Smooth muscle cell (in vitro differentiated cells): ENCODE results near the gene GALNT3. TPM values are rescaled to one million over a fixed set of nuclear protein-coding genes. Genes with fewer than 3 reads are reported as not detected.

Experiments
- DNase-seq: peaks from one replicate; lab custom pipeline; 2025; ENCODE audit not compliant: unreplicated experiment; lab: John Stamatoyannopoulos, UW
- H2AFZ ChIP-seq: fragments of 200-600 bp; sonication (generic); 2 replicates; pipeline ENCODE4 v1.6.0; 2016; ENCODE audit warnings: antibody characterized with exemption, low read depth, mild to moderate bottlenecking
- H3F3A ChIP-seq: fragments of 200-600 bp; sonication (generic); 2 replicates; pipeline ENCODE4 v1.6.0; 2017; ENCODE audit warnings: antibody characterized with exemption, low read depth
- H3K27ac ChIP-seq: fragments of 200-600 bp; sonication (generic); 2 replicates; pipeline ENCODE4 v1.5.1; 2016; ENCODE audit warnings: low read depth, mild to moderate bottlenecking
- H3K27me3 ChIP-seq: fragments of 200-600 bp; sonication (generic); 2 replicates; pipeline ENCODE4 v1.6.1; 2016; ENCODE audit warnings: low read depth, mild to moderate bottlenecking
- H3K36me3 ChIP-seq: fragments of 200-600 bp; sonication (generic); 2 replicates; pipeline ENCODE4 v1.5.1; 2016; ENCODE audit warnings: low read depth
- H3K4me1 ChIP-seq: fragments of 200-600 bp; sonication (generic); 2 replicates; pipeline ENCODE4 v1.5.1; 2016; ENCODE audit warnings: low read depth
- H3K4me2 ChIP-seq: fragments of 200-600 bp; sonication (generic); 2 replicates; pipeline ENCODE4 v1.6.0; 2016; ENCODE audit warnings: mild to moderate bottlenecking
- H3K4me3 ChIP-seq: fragments of 200-600 bp; sonication (generic); 2 replicates; pipeline ENCODE4 v1.5.1; 2016; ENCODE audit warnings: mild to moderate bottlenecking
- H3K79me2 ChIP-seq: fragments of 200-600 bp; sonication (generic); 2 replicates; pipeline ENCODE4 v1.6.0; 2016; ENCODE audit warnings: low read depth, mild to moderate bottlenecking
- H3K9ac ChIP-seq: fragments of 200-600 bp; sonication (generic); 2 replicates; pipeline ENCODE4 v1.6.0; 2016; ENCODE audit warnings: low read depth
- H3K9me3 ChIP-seq: fragments of 200-600 bp; sonication (generic); replicated peaks from 2 replicates; pipeline ENCODE4 v1.5.1; 2016; ENCODE audit warnings: low read depth
- H4K20me1 ChIP-seq: fragments of 200-600 bp; sonication (generic); 2 replicates; pipeline ENCODE4 v1.6.0; 2016; ENCODE audit warnings: low read depth
- WGBS: methylation state at CpG from one replicate; pipeline ENCODE4 v1.1.7; 2016; ENCODE audit warnings: low lambda C conversion rate; 5-methylcytosine and 5-hydroxymethylcytosine counted together
- polyA plus RNA-seq: library from polyadenylated mRNA; unstranded; fragments of >200 nt; fragmentation: Nextera tagmentation; extraction: Ambion mirVana; gene quantifications from 2 replicates; pipeline ENCODE4 v1.2.1, GENCODE V29; 2016
- total RNA-seq: library from RNA; depleted of rRNA; stranded (reverse); fragments of >200 nt; gene quantifications from 2 replicates; pipeline ENCODE4 v1.2.3, GENCODE V29; 2014
- TF ChIP-seq, protein P1 (sequence below): fragments of 200-600 bp; sonication (generic); IDR thresholded peaks from 2 replicates; pipeline ENCODE4 v1.5.1; 2017; ENCODE audit warnings: borderline replicate concordance, mild to moderate bottlenecking, antibody characterized with exemption; ENCODE audit not compliant: insufficient read depth, poor library complexity, severe bottlenecking

GALNT3 gene
- total and polyA plus RNA-seq, 2 experiments from 2014 or later: 4.6 to 32.4 TPM

DNA sequence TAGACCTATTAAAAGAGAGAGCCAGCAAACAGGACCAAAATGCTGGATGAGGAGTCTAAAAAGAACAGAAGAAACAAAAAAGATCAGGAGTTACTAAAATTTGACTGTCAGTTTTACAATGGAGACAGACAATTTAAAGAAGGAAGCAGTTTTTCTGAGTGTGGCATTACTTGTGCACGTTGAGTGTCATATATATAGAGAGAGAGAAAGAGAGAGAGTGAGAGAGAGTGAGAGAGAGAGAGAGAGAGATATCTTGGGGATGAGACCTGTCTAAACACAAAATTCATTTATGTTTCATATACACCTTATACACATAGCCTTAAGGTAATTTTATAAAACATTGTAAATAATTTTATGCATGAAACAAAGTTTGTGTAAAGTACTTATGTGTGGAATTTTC, 2.1 kb upstream of the GALNT3 start:
- no peaks in the 10 kb centered on the region for H4K20me1 ChIP-seq
- no peaks in the 10 kb centered on the region for H3F3A ChIP-seq
- no peaks in the 10 kb centered on the region for H3K9me3 ChIP-seq
- H3K4me2 ChIP-seq: no peak overlapping the region
- H3K4me1 ChIP-seq: no peaks in the 10 kb centered on the region
- H3K79me2 ChIP-seq: no peaks in the 10 kb centered on the region
- H3K36me3 ChIP-seq: no peaks in the 10 kb centered on the region
- no peak for DNase-seq
- H3K4me3 ChIP-seq: no peak overlapping the region
- no peak overlapping the region for H3K27ac ChIP-seq
- H2AFZ ChIP-seq: no peak overlapping the region
- peaks cover 55% of the 10 kb centered on the region for H3K27me3 ChIP-seq
- H3K9ac ChIP-seq: no peak overlapping the region
- 54% methylated on average over 1 of the region's 1 CpG for WGBS
- TF ChIP-seq, protein P1, sequence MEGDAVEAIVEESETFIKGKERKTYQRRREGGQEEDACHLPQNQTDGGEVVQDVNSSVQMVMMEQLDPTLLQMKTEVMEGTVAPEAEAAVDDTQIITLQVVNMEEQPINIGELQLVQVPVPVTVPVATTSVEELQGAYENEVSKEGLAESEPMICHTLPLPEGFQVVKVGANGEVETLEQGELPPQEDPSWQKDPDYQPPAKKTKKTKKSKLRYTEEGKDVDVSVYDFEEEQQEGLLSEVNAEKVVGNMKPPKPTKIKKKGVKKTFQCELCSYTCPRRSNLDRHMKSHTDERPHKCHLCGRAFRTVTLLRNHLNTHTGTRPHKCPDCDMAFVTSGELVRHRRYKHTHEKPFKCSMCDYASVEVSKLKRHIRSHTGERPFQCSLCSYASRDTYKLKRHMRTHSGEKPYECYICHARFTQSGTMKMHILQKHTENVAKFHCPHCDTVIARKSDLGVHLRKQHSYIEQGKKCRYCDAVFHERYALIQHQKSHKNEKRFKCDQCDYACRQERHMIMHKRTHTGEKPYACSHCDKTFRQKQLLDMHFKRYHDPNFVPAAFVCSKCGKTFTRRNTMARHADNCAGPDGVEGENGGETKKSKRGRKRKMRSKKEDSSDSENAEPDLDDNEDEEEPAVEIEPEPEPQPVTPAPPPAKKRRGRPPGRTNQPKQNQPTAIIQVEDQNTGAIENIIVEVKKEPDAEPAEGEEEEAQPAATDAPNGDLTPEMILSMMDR: no peak

DNA sequence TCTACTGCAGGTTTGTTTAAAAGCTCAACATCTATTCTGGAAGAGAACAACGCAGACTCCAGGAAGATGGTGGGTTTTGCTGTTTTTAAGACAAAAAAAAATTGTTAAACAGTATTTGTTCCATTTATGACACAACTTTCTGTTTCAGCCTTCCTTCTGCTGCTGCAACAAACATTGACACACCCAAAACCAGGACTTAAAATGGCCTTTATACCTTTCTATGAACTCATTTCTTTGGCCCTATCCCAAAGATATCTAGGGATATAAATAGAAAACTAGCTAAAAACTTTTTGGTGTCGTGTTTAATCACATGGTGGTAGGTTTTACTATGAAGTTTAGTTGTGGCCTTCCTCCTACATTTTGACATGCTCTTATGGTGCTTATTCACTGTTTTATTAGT, 964 bp upstream of the GALNT3 start:
- Histone ChIP-seq H3K27ac (no peak overlapping the region), H3K4me3 (peak overlapping the region; percentile 52), H3K9ac (no peak overlapping the region)

DNA sequence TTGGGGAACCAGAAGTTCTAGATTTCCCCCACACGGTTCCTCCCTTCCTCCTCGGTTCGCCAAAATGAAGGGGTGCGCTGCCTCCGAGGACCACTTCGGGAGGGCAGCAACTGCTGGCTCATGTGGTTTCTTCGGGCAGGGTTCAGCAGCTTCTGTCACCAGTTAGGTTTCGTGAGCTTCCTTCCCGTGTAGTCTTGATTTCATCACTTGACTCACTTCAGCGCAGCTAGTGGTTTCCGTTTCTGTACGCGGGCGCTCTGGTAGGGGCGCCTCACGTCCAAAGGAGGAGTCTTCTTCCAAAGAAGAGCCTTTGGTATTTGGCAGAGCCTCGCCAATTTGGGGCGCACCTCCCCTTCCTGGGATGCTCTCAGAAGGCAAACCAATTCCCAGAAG, 485 bp upstream of the GALNT3 start:
- H2AFZ ChIP-seq: peak overlapping the region; percentile 56
- H3F3A ChIP-seq: no peaks in the 10 kb centered on the region
- H3K4me2 ChIP-seq: peak overlapping the region; percentile 88
- H3K9ac ChIP-seq: peak overlapping the region; percentile 12
- no peaks in the 10 kb centered on the region for H3K36me3 ChIP-seq
- H4K20me1 ChIP-seq: peaks cover 2% of the 10 kb centered on the region
- 3% methylated on average over 18 of the region's 18 CpGs for WGBS
- no peaks in the 10 kb centered on the region for H3K4me1 ChIP-seq
- TF ChIP-seq, protein P1: no peak
- no peak for DNase-seq
- peaks cover 6% of the 10 kb centered on the region for H3K79me2 ChIP-seq
- peaks cover 55% of the 10 kb centered on the region for H3K27me3 ChIP-seq
- no peak overlapping the region for H3K27ac ChIP-seq
- peak overlapping the region; percentile 52 for H3K4me3 ChIP-seq
- H3K9me3 ChIP-seq: no peaks in the 10 kb centered on the region

More for the DNA sequence above, 964 bp upstream of the GALNT3 start:
- H3K79me2 ChIP-seq: peaks cover 6% of the 10 kb centered on the region
- DNase-seq: no peak
- no peaks in the 10 kb centered on the region for H4K20me1 ChIP-seq
- peaks cover 55% of the 10 kb centered on the region for H3K27me3 ChIP-seq
- H3K4me1 ChIP-seq: no peaks in the 10 kb centered on the region
- H3K36me3 ChIP-seq: no peaks in the 10 kb centered on the region
- no peaks in the 10 kb centered on the region for H3F3A ChIP-seq
- peak overlapping the region; percentile 88 for H3K4me2 ChIP-seq
- H2AFZ ChIP-seq: peak overlapping the region; percentile 56
- TF ChIP-seq, protein P1: no peak
- WGBS: 56% methylated on average over 2 of the region's 2 CpGs
- no peaks in the 10 kb centered on the region for H3K9me3 ChIP-seq

GRCh38 chr2:165793161-165793778, 777 bp downstream of the GALNT3 start:
- peak overlapping the region; percentile 88 for H3K4me2 ChIP-seq
- WGBS: 1% methylated on average over 31 of the region's 35 CpGs
- H3K36me3 ChIP-seq: no peaks in the 10 kb centered on the region
- peak overlapping the region; percentile 52 for H3K4me3 ChIP-seq
- no peaks in the 10 kb centered on the region for H3K4me1 ChIP-seq
- DNase-seq: no peak
- TF ChIP-seq, protein P1: no peak
- H3K9me3 ChIP-seq: no peaks in the 10 kb centered on the region
- H3K79me2 ChIP-seq: peaks cover 6% of the 10 kb centered on the region
- H4K20me1 ChIP-seq: peaks cover 6% of the 10 kb centered on the region
- H3F3A ChIP-seq: no peaks in the 10 kb centered on the region
- H3K27ac ChIP-seq: peak overlapping the region; percentile 71
- peak overlapping the region; percentile 15 for H2AFZ ChIP-seq
- peak overlapping the region; percentile 58 for H3K9ac ChIP-seq
- peaks cover 55% of the 10 kb centered on the region for H3K27me3 ChIP-seq
